ENCODE results near the gene UBQLNL.

Gene UBQLNL

DNA sequence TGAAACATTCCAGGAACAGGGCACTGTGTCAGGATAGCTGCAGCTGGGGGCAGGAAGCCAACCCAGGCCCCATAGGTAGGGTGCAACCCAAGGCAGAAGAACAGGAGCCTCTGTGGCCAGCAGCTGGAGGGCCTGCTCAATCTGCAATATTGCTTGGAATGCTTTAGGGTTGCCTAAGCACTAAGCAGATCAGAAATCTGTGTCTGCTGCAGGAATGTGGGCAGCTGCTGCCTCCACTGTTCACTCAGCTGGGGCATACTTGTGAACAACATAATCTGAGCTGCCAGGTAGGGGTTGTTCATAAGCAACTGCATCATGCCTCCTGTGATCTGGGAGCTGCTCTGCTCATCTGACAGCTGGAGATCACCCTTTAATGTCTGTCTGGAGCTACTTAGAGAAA, 1.7 kb downstream of the UBQLNL start:
- Histone ChIP-seq H3K4me3 (ENCODE audit: low read length, poor library complexity, severe bottlenecking) (no peak overlapping the region), H3K9me3 (ENCODE audit: insufficient read depth, low read depth, low read length) (no peaks in the 10 kb centered on the region), H3K36me3 (ENCODE audit: insufficient read depth, low read length) (no peaks in the 10 kb centered on the region), H3K9me2 (replicated peaks; ENCODE audit: low read depth, low read length) (no peaks in the 10 kb centered on the region), H3K4me2 (ENCODE audit: low read depth, low read length, poor library complexity, severe bottlenecking) (no peak overlapping the region), H2AFZ (ENCODE audit: low read length) (no peak overlapping the region), H3K9ac (ENCODE audit: low read depth, low read length, poor library complexity, severe bottlenecking) (no peak overlapping the region), H3F3A (ENCODE audit: low read depth) (no peaks in the 10 kb centered on the region), H3K27me3 (ENCODE audit: insufficient read depth, low read length, poor library complexity, severe bottlenecking) (no peaks in the 10 kb centered on the region), H3K79me2 (ENCODE audit: insufficient read depth, low read length) (no peaks in the 10 kb centered on the region), H3K4me1 (ENCODE audit: insufficient read depth, low read length, poor library complexity, severe bottlenecking) (no peaks in the 10 kb centered on the region), H4K20me1 (ENCODE audit: insufficient read depth, low read length, poor library complexity, severe bottlenecking) (no peaks in the 10 kb centered on the region)
- TF ChIP-seq, protein P1, sequence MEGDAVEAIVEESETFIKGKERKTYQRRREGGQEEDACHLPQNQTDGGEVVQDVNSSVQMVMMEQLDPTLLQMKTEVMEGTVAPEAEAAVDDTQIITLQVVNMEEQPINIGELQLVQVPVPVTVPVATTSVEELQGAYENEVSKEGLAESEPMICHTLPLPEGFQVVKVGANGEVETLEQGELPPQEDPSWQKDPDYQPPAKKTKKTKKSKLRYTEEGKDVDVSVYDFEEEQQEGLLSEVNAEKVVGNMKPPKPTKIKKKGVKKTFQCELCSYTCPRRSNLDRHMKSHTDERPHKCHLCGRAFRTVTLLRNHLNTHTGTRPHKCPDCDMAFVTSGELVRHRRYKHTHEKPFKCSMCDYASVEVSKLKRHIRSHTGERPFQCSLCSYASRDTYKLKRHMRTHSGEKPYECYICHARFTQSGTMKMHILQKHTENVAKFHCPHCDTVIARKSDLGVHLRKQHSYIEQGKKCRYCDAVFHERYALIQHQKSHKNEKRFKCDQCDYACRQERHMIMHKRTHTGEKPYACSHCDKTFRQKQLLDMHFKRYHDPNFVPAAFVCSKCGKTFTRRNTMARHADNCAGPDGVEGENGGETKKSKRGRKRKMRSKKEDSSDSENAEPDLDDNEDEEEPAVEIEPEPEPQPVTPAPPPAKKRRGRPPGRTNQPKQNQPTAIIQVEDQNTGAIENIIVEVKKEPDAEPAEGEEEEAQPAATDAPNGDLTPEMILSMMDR (conservative IDR thresholded peaks at IDR 0.05; ENCODE audit: low read length) = no peak
- no peak for TF ChIP-seq EZH2phosphoT487 (IDR thresholded peaks at IDR 0.05; ENCODE audit: borderline replicate concordance)

DNA sequence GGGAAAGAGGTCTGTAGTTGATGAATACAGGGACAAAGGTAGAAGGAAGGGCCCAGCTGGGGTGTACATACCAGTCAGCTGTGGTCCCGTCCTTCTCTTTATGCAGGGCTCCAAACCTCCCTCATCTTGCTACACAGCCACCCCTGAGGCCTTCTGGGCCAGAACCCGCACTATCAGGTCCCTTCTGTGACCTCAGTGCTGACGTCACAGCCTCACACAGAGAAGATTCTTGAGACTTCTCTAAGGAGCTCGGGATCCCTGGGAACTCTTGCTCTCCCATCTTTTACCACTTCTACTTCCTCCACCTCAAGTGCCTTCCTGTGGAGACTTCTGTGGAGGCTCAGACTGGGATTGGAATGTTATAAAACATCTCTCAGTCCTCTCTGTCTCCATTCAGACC, 6.7 kb downstream of the UBQLNL start, which contains the start of gene UBQLN3:
Gene UBQLN3 (minus strand): TSS at position 155 of the 400 bp plus-strand sequence. CDS start 399 bp downstream, outside the sequence.
- no peak within 1 kb of the TSS for H2AFZ ChIP-seq (ENCODE audit: low read length)
- TF ChIP-seq EZH2phosphoT487 (IDR thresholded peaks at IDR 0.05; ENCODE audit: borderline replicate concordance) = no peak
- TF ChIP-seq, protein P1 (conservative IDR thresholded peaks at IDR 0.05; ENCODE audit: low read length) = no peak
- no peaks in the 10 kb centered on the region for H3K9me3 ChIP-seq (ENCODE audit: insufficient read depth, low read depth, low read length)

DNA sequence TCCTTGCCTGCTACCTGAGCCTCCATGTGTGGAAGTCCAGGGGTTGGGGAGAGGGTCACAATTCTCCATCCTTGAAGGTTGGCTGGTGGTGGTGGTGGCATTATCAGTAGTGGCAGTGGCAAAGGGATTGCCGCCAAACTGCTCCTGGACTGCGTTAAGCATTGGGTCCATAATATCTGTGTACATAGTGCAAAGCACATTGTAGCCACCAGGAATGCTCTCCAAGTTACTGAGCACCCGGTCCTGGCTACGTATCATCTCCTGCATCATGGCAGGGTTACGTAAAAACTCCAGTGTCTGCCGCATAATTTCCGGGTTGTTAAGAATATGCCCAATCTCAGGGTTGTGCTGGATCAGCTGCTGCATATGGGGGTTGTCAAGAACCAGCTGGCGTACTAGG, 7.9 kb downstream of the UBQLNL start:
- Histone ChIP-seq H2AFZ (ENCODE audit: low read length) (no peak overlapping the region), H3F3A (ENCODE audit: low read depth) (no peaks in the 10 kb centered on the region), H4K20me1 (ENCODE audit: insufficient read depth, low read length, poor library complexity, severe bottlenecking) (no peaks in the 10 kb centered on the region), H3K4me1 (ENCODE audit: insufficient read depth, low read length, poor library complexity, severe bottlenecking) (no peaks in the 10 kb centered on the region), H3K79me2 (ENCODE audit: insufficient read depth, low read length) (no peaks in the 10 kb centered on the region), H3K9ac (ENCODE audit: low read depth, low read length, poor library complexity, severe bottlenecking) (no peak overlapping the region), H3K9me3 (ENCODE audit: insufficient read depth, low read depth, low read length) (no peaks in the 10 kb centered on the region), H3K36me3 (ENCODE audit: insufficient read depth, low read length) (no peaks in the 10 kb centered on the region), H3K4me3 (ENCODE audit: low read length, poor library complexity, severe bottlenecking) (no peak overlapping the region), H3K9me2 (replicated peaks; ENCODE audit: low read depth, low read length) (no peaks in the 10 kb centered on the region), H3K4me2 (ENCODE audit: low read depth, low read length, poor library complexity, severe bottlenecking) (no peak overlapping the region), H3K27me3 (ENCODE audit: insufficient read depth, low read length, poor library complexity, severe bottlenecking) (no peaks in the 10 kb centered on the region)
- TF ChIP-seq, protein P1 (conservative IDR thresholded peaks at IDR 0.05; ENCODE audit: low read length) = no peak
- no peak for TF ChIP-seq EZH2phosphoT487 (IDR thresholded peaks at IDR 0.05; ENCODE audit: borderline replicate concordance)

More for the DNA sequence above, 6.7 kb downstream of the UBQLNL start, which contains the start of gene UBQLN3:
- Histone ChIP-seq H3F3A (ENCODE audit: low read depth) (no peaks in the 10 kb centered on the region), H3K4me1 (ENCODE audit: insufficient read depth, low read length, poor library complexity, severe bottlenecking) (no peaks in the 10 kb centered on the region), H3K4me3 (ENCODE audit: low read length, poor library complexity, severe bottlenecking) (no peak within 1 kb of the TSS), H3K27me3 (ENCODE audit: insufficient read depth, low read length, poor library complexity, severe bottlenecking) (no peaks in the 10 kb centered on the region), H3K9ac (ENCODE audit: low read depth, low read length, poor library complexity, severe bottlenecking) (no peak within 1 kb of the TSS), H3K4me2 (ENCODE audit: low read depth, low read length, poor library complexity, severe bottlenecking) (no peak within 1 kb of the TSS), H3K9me2 (replicated peaks; ENCODE audit: low read depth, low read length) (no peaks in the 10 kb centered on the region), H4K20me1 (ENCODE audit: insufficient read depth, low read length, poor library complexity, severe bottlenecking) (no peaks in the 10 kb centered on the region), H3K36me3 (ENCODE audit: insufficient read depth, low read length) (no peaks in the 10 kb centered on the region), H3K79me2 (ENCODE audit: insufficient read depth, low read length) (no peaks in the 10 kb centered on the region)
